Endothelial cell of umbilical vein (primary cell): ENCODE measurements around the gene OXCT2. TPM values are rescaled to one million over a fixed set of nuclear protein-coding genes. Genes with fewer than 3 reads are reported as not detected.

Experiments used
- BruUV-seq: library from RNA; stranded (reverse); fragments of 400-500 nt; replicated peaks from 2 replicates; lab custom pipeline; 2021; lab: Mats Ljungman, UMichigan
- CTCF ChIA-PET: fragments of 300-600, 350-600 bp; sonication (Branson Sonifier 250); formaldehyde crosslinking; loops from one replicate; lab custom pipeline; 2021; ENCODE audit warnings: antibody characterized with exemption, inconsistent platforms; lab: Charles Lee
- POLR2A ChIA-PET: fragments of 300-600, 350-600 bp; sonication (Branson Sonifier 250); formaldehyde crosslinking; loops from one replicate; lab custom pipeline; 2021; ENCODE audit warnings: antibody characterized with exemption, inconsistent platforms; lab: Charles Lee
- DNase-seq: peaks from one replicate; pipeline ENCODE4 v3.0.0-alpha.2; 2011; ENCODE audit warnings: low read depth, low spot score
- FAIRE-seq: peaks from 2 replicates; lab custom pipeline; 2011; peaks lifted over from hg19 to GRCh38; lab: Jason Lieb, UNC
- H2AFZ ChIP-seq: 2 replicates; pipeline ENCODE4 v1.6.0; 2012; ENCODE audit warnings: low read depth, low read length, control low read depth, inconsistent platforms
- H3K27ac ChIP-seq: 2 replicates; pipeline ENCODE4 v1.5.1; 2011; ENCODE audit warnings: low read depth, mild to moderate bottlenecking, control low read depth, low read length, moderate library complexity; ENCODE audit not compliant: insufficient read depth
- H3K27me3 ChIP-seq, 2 experiments: 2 replicates each; pipeline versions ENCODE4 v1.6.0 to v1.6.1; 2011; ENCODE audit warnings: low read length in 2 of 2, mixed read lengths in 1 of 2; ENCODE audit not compliant: control insufficient read depth in 2 of 2, insufficient read depth in 2 of 2
- H3K36me3 ChIP-seq, 2 experiments: 2 replicates in 1 of 2; 3 replicates in 1 of 2; pipeline ENCODE4 v1.5.1; 2011; ENCODE audit warnings: low read length in 2 of 2, mild to moderate bottlenecking in 1 of 2, moderate library complexity in 1 of 2; ENCODE audit not compliant: control insufficient read depth in 2 of 2, insufficient read depth in 2 of 2; ENCODE audit errors: extremely low read depth in 1 of 2
- H3K4me1 ChIP-seq: 3 replicates; pipeline ENCODE4 v1.5.1; 2011; ENCODE audit warnings: mild to moderate bottlenecking, low read length; ENCODE audit not compliant: control insufficient read depth, insufficient read depth; ENCODE audit errors: extremely low read depth
- H3K4me2 ChIP-seq: 2 replicates; pipeline ENCODE4 v1.6.1; 2011; ENCODE audit warnings: low read length, control low read depth, mixed read lengths; ENCODE audit not compliant: insufficient read depth
- H3K4me3 ChIP-seq, 3 experiments: fragments of 200-600 bp in 1 of 3; sonication (generic), shearing (Covaris generic) in 1 of 3; replicated peaks in 1 of 3; 2 replicates each; pipeline ENCODE4 v1.5.1; 2011 to 2016; ENCODE audit warnings: control low read depth in 3 of 3, low read length in 3 of 3, mild to moderate bottlenecking in 2 of 3, inconsistent platforms in 1 of 3, low read depth in 1 of 3, moderate library complexity in 1 of 3; ENCODE audit not compliant: insufficient read depth in 1 of 3
- H3K79me2 ChIP-seq: 2 replicates; pipeline ENCODE4 v1.6.0; 2012; ENCODE audit warnings: low read length, inconsistent platforms; ENCODE audit not compliant: control insufficient read depth, insufficient read depth
- H3K9ac ChIP-seq: replicated peaks from 2 replicates; pipeline ENCODE3; 2011; ENCODE audit warnings: low read length, control low read depth; ENCODE audit not compliant: insufficient read depth; ENCODE audit errors: extremely low read depth
- H3K9me1 ChIP-seq: replicated peaks from 3 replicates; pipeline ENCODE4 v1.6.0; 2011; ENCODE audit warnings: mild to moderate bottlenecking, low read length; ENCODE audit not compliant: control insufficient read depth, insufficient read depth; ENCODE audit errors: extremely low read depth
- H3K9me3 ChIP-seq: replicated peaks from 2 replicates; pipeline ENCODE4 v1.5.1; 2012; ENCODE audit warnings: low read length, inconsistent platforms; ENCODE audit not compliant: control insufficient read depth, insufficient read depth
- H4K20me1 ChIP-seq: replicated peaks from 2 replicates; pipeline ENCODE3; 2011; ENCODE audit warnings: mild to moderate bottlenecking, low read length; ENCODE audit not compliant: control insufficient read depth, insufficient read depth; ENCODE audit errors: extremely low read depth
- CTCF ChIP-seq, 2 donors: IDR thresholded peaks; 1 replicate in 1 of 2; 2 replicates in 1 of 2; pipeline ENCODE4 v1.5.1; 2011; ENCODE audit warnings: low read length in 2 of 2, mild to moderate bottlenecking in 2 of 2, moderate library complexity in 2 of 2, control low read depth in 1 of 2, inconsistent platforms in 1 of 2, low read depth in 1 of 2; ENCODE audit not compliant: insufficient read depth in 1 of 2; ENCODE audit errors: extremely low read depth in 1 of 2
- EZH2 ChIP-seq: IDR thresholded peaks from 2 replicates; pipeline ENCODE4 v1.6.1; 2012; ENCODE audit warnings: borderline replicate concordance, low read depth, mild to moderate bottlenecking, moderate library complexity, low read length, inconsistent platforms; ENCODE audit not compliant: severe bottlenecking
- FOS ChIP-seq: IDR thresholded peaks from 2 replicates; pipeline ENCODE4 v1.6.1; 2011; ENCODE audit warnings: mild to moderate bottlenecking, low read length, moderate library complexity, borderline replicate concordance; ENCODE audit not compliant: insufficient read depth
- GATA2 ChIP-seq: IDR thresholded peaks from 2 replicates; pipeline ENCODE4 v1.7.0; 2011; ENCODE audit warnings: low read depth, mild to moderate bottlenecking, moderate library complexity, mixed read lengths, low read length; ENCODE audit not compliant: insufficient read length, insufficient read depth
- JUN ChIP-seq: IDR thresholded peaks from 2 replicates; pipeline ENCODE4 v1.6.1; 2011; ENCODE audit warnings: borderline replicate concordance, low read depth; ENCODE audit not compliant: insufficient read length, insufficient read depth
- MYC ChIP-seq: IDR thresholded peaks from one replicate; pipeline ENCODE4 v1.6.1; 2011; ENCODE audit warnings: mild to moderate bottlenecking, low read depth, low read length
- POLR2A ChIP-seq: IDR thresholded peaks from 2 replicates; pipeline ENCODE4 v1.6.1; 2012; ENCODE audit warnings: low read depth, mild to moderate bottlenecking, control low read depth, low read length
- POLR2AphosphoS5 ChIP-seq: IDR thresholded peaks from 2 replicates; pipeline ENCODE4 v1.6.1; 2012; ENCODE audit warnings: low read depth, mild to moderate bottlenecking, control low read depth, low read length, moderate library complexity; ENCODE audit not compliant: insufficient read depth
- dilution Hi-C: fragments of 300-500 bp; cut with MboI; formaldehyde crosslinking; loops from one replicate; pipeline ENCODE4 v1.15.0; 2019; ENCODE audit warnings: low sequenced_read_pairs; ENCODE audit not compliant: extremely low pct_ligation_motif_present
- intact Hi-C: fragments of 100-400 bp; cut with micrococcal nuclease; formaldehyde crosslinking; loops from one replicate; pipeline ENCODE4 v1.10.0; 2022
- polyA plus RNA-seq, 4 experiments: library from polyadenylated mRNA; depleted of rRNA in 3 of 4; stranded (reverse) in 3 of 4; unstranded in 1 of 4; fragments of >200 nt; gene quantifications; 2 replicates each; pipeline versions ENCODE4 v1.2.1 to v1.2.3, GENCODE V29; 2011 to 2012; ENCODE audit warnings: missing spikeins in 1 of 4
- total RNA-seq: library from RNA; stranded (reverse); gene quantifications from 2 replicates; pipeline ENCODE4 v1.2.3, GENCODE V29; 2021
- TF ChIP-seq, protein P1 (sequence below): IDR thresholded peaks from 2 replicates; pipeline ENCODE4 v1.6.1; 2011; ENCODE audit not compliant: insufficient read depth, insufficient read length

The OXCT2 gene
- total and polyA plus RNA-seq, 2 donors (not counting 3 experiments of a cell fraction or from before 2014, with no cell fraction given) = 0.60 to 0.84 TPM

- H3K27ac ChIP-seq = no peak overlapping the region
- CTCF ChIA-PET = no interaction called here
- no peaks in the 10 kb centered on the region for H3K9me3 ChIP-seq
- no peak overlapping the region for H3K9ac ChIP-seq
- BruUV-seq = no TSS peak
- no peak overlapping the region for H3K4me3 ChIP-seq
- dilution Hi-C loops (no loop called here), intact Hi-C loops (no loop called here)
- H2AFZ ChIP-seq = no peak overlapping the region
- no peaks in the 10 kb centered on the region for H4K20me1 ChIP-seq
- no peaks in the 10 kb centered on the region for H3K4me1 ChIP-seq
- H3K4me2 ChIP-seq = no peak overlapping the region
- no peak for TF ChIP-seq EZH2
- TF ChIP-seq MYC = no peak
- TF ChIP-seq JUN = no peak
- TF ChIP-seq GATA2 = no peak
- no peak for TF ChIP-seq CTCF (IDR thresholded peaks at IDR 0.05; ENCODE audit: extremely low read depth in 1 of 2, insufficient read depth in 1 of 2, low read depth in 1 of 2, low read length in 2 of 2)
- no peak for TF ChIP-seq FOS
- no peak for TF ChIP-seq POLR2A
- no peak for TF ChIP-seq POLR2AphosphoS5
- TF ChIP-seq, protein P1, sequence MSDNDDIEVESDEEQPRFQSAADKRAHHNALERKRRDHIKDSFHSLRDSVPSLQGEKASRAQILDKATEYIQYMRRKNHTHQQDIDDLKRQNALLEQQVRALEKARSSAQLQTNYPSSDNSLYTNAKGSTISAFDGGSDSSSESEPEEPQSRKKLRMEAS = no peak
- H3K79me2 ChIP-seq = no peaks in the 10 kb centered on the region
- no peak for DNase-seq
- H3K27me3 ChIP-seq = peaks cover 0 to 3% of the 10 kb centered on the region in 2 experiments
- POLR2A ChIA-PET = no interaction called here
- no peak for FAIRE-seq
- no peaks in the 10 kb centered on the region for H3K9me1 ChIP-seq
- no peaks in the 10 kb centered on the region for H3K36me3 ChIP-seq
These were observed 5.7 kb upstream of the OXCT2 start for GRCh38 chr1:39776886-39777285.
